Mammary epithelial cell (primary cell): Measurements from ENCODE around the gene CCDC85C.

Experiments used
- EZH2 ChIP-seq: IDR thresholded peaks from 2 replicates; pipeline ENCODE4 v1.6.1; 2012; ENCODE audit warnings: low read length, inconsistent platforms, borderline replicate concordance
- TF ChIP-seq, protein P1 (sequence below), 2 donors: IDR thresholded peaks in 1 of 2; conservative IDR thresholded peaks in 1 of 2; 2 replicates each; pipeline ENCODE4 v1.5.1; 2011 to 2012; ENCODE audit warnings: inconsistent platforms in 2 of 2, low read length in 2 of 2, mild to moderate bottlenecking in 2 of 2, control low read depth in 1 of 2, low read depth in 1 of 2; ENCODE audit not compliant: insufficient read depth in 1 of 2; ENCODE audit errors: extremely low read depth in 1 of 2

DNA sequence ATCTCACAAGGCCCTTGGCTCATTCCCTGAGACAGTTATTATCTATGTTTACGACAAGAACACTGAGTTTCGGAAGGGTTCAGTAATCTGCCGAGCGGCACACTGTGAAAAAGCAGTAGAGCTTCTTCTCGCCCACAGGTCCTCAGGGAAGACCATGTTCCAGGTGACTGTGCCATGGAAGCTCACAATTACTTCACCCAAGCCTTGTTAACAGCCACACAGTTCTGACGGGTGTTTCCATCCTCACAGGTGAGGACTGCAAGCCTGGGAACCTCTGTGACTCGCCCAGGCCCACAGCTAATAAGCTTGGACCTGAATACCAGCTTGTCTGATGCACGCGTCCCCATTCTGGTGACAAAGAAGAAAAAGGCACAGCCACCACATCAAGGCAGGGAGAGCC, 138.7 kb downstream of the CCDC85C start:
- TF ChIP-seq, protein P1, sequence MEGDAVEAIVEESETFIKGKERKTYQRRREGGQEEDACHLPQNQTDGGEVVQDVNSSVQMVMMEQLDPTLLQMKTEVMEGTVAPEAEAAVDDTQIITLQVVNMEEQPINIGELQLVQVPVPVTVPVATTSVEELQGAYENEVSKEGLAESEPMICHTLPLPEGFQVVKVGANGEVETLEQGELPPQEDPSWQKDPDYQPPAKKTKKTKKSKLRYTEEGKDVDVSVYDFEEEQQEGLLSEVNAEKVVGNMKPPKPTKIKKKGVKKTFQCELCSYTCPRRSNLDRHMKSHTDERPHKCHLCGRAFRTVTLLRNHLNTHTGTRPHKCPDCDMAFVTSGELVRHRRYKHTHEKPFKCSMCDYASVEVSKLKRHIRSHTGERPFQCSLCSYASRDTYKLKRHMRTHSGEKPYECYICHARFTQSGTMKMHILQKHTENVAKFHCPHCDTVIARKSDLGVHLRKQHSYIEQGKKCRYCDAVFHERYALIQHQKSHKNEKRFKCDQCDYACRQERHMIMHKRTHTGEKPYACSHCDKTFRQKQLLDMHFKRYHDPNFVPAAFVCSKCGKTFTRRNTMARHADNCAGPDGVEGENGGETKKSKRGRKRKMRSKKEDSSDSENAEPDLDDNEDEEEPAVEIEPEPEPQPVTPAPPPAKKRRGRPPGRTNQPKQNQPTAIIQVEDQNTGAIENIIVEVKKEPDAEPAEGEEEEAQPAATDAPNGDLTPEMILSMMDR (conservative IDR thresholded peaks at IDR 0.05 in 1 of 2, IDR thresholded peaks at IDR 0.05 in 1 of 2; ENCODE audit: extremely low read depth in 1 of 2, insufficient read depth in 1 of 2, low read depth in 1 of 2, low read length in 2 of 2) = no peak
- TF ChIP-seq EZH2 = no peak
